UCSD-AML1 (cell line): ENCODE results near the gene ASTN2.

Source experiments
- DNase-seq: peaks from one replicate; lab custom pipeline; 2025; ENCODE audit not compliant: unreplicated experiment; lab: John Stamatoyannopoulos, UW

The ASTN2 gene

DNA sequence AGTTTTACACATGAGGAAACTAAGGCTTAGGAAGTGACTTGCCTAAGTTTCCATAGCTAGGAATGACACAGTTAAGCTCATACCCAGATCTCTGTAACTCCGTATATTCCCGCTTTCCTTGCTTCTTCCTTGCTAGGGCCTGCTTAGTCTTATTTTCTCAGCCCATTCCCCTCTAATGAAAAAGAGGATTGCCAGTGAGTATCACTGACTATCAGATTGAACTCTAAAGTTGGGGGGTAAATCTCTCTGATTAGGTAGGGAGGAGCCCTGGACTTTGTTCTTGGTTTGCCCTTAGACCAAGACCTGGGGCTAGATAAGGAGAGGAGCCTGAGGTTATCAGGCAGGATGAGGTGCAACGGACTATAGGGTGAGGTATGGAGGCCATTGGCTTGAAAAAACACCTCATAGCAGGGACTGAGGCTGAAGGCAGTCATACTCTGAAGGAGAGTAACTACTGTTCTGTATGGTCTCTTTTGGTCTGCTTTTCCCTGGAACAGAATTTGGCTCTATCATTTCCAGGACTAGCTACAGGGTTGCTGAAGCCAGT lies 725.3 kb downstream of the ASTN2 start:
- DNase-seq = no peak

DNA sequence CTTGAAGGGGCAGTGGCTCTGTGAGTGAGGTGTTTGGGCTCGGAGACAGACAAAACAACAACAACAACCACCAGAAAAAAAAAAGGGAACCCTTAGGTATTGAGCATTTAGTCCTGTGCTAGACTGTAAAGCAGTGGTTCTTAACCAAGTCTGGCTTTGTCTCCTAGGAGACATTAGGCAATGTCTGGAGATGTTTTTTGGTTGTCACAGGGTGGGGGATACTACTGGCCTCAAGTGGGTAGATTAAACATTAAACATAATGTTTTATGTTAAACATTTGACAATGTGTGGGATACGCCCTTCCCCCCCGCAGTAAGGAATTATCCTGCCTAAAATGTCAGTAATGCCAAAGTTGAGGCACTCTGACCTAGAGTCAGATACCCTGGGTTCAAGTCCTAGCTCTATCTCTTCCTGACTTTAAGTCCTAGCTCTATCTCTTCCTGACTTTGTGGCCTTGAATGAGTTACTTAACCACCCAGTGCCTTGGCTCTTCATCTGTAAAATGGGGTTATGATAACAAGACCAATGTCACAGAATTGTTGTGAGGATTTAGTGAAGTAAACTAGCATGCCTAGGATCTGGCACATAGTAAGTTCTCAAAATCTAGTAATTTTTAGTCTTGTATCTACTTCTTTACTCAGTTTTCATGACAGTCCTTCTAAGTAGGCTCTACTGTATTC lies 725.9 kb downstream of the ASTN2 start:
- no peak for DNase-seq

DNA sequence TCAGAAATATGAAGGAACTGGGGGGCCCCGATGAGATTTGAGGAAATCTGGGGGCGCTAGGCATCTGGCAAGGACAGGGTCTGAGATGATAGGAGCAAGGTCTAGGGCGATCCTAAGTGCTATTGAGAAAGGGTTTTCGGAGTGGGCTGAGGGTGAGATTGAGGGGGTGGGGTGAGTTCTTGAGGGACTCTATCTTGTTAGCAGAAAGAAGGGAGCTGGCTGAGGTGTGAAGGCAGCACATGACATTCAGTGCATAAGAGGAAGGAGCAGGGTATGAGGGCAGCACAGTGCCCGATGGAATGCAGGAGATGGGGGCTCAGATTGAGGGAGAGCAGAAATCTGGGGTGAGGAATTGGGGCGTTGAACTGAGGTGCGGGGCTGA lies 727.1 kb downstream of the ASTN2 start:
- DNase-seq = no peak

DNA sequence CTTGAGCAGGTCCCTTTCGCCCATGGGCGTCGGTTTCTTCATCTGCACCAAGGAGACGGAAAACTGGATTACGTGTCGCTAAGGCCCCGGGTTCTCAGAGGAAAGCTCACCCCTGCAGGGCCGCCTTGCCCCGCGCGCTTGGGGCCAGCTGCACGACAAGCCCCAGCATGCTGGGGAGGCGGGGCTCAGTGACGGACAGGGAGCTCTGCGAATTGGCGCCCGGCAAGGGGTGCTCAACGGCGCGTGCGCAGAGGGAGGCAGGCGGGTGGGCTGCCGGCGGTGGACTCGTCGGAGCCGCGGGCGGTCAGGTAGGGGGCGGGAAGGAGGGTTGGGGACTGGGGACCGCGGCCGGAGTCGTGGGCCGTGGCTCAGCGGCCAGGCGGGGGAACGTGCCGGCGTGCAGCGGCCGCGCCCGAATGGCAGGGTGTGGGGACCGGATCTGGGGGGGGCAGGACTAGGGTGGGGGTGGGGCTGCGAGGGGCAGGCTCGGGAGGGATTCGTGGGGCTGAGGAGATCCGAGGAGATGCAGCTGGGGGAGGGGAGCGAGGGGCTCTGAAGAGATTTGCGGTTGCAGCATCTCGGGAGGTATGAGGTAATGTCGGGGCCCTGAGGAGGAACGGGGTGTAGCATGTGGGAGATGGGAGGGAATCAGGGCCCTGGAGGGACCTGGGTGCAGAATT lies 727.6 kb downstream of the ASTN2 start, which contains the start of gene TRIM32:
TRIM32 (plus strand) TSS at position 232 of the 680 bp plus-strand sequence. CDS start 10,438 bp downstream, outside the sequence.
- DNase-seq = peak; percentile 89

DNA sequence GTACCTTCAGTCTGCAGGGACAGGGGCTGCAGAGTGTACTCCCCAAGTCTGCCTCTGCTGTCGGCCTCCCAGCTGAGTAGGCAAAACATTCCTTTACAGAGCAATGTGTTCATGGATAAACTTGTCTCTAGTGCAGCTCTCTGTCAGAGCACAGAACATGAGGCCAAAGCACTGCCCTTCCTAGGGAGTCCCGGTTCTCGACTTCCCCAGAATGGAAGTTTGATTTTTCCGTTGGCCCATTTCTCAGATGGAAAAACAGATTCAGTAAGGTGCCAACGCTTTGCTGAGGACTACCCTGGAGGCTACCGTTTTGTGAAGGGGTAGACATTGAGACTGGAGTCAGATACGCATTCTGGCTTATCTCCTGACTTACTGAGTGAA lies 728.2 kb downstream of the ASTN2 start:
- DNase-seq = no peak

DNA sequence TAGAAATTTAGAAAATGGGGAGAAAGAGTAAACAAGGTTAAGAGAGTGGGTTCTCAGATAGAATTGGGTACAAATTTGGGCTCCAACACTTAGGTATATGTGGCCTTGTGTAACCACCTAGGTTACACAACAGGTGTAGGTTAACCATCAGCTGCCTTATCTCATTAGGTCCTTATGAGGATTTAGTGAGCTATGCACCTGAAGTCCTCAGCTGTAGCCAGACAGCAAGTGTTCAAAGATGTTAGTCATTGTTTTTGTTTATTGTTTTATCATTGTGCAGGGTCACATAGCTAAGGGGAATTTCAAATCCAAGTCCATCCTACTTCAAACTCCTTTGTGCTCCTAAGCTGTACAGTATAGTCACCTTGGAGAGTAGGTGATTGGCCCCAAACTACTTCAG lies 728.7 kb downstream of the ASTN2 start:
- DNase-seq = no peak

DNA sequence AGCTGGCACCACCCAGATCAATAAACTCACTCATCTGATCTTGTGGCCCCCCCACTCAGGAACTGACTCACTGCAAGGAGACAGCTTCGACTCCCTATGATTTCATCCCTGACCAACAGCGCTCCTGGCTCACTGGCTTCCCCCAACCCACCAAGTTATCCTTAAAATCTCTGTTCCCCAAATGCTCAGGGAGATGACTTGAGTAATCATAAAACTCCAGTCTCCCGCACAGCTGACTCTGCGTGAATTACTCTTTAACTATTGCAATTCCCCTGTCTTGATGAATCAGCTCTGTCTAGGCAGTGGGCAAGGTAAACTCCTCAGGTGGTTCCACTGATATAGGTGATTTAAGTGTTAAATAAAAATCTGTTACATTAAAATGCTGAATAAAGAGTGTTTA lies 729.7 kb downstream of the ASTN2 start:
- DNase-seq = no peak

DNA sequence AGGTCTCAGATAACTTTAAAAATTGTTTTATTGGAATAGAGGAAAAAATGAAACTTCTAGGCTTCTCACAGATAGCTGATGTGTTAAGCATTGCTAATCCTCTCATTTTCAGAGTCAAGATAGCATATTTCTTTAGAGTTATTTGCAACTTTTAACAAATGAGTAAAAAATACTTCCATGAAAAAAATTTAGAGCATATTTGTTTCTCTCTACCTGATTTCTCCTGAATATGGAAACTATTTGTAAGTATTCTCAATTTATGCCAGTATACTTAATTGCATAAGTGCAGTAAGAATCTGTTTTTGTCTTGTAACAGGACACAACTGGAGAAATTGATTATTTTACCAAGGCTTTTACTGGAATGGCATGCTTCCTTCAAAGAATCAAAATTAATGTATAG lies 731.3 kb downstream of the ASTN2 start:
- no peak for DNase-seq

DNA sequence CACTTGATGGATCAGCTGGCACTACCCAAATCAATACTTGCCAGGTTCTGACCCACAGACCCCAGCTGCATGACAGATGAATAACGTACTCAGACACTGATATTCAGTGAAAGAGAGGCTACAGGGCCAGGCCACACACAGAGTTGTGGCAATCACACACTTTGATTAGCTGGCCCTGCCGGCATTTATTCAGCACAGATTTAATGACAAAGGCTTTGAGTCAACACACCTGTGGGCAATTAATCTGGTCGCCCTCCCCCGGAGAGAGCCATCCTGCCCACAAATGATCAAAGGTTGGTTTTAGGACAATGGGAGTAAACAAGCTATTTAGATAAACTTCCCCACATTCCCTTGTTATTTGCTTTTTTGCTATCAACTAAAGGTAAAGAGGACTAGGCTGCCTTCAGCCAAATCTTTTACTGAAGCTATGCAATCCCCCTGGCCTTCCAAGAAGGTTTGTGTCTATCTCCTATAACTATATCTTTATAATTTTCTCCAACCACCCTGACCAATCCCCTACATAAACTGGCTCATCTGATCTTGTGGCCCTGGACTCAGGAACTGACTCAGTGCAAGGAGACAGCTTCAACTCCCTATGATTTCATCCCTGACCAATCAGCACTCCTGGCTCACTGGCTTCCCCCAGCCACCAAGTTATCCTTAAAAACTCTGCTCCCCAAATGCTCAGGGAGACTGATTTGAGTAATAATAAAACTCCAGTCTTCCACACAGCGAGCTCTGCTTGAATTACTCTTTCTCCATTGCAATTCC lies 740.5 kb downstream of the ASTN2 start:
- DNase-seq = no peak

DNA sequence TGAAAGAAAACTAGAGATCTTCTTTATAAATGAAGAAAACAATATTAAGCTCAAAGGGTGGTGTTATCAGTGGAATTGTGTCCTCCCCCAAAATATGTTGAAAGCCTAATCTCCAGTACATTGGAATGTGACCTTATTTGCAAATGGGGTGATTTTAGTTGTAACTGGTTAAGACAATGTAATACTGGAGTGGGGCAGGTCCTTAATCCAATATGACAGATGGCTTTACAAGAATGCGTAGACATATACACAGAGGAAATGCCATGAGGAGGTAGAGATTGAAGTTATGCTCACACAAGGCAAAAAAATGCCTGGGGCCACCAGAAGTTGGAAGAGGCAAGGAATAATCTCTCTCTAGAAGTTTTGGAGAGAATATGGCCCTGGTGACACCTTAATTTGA lies 741.5 kb downstream of the ASTN2 start:
- DNase-seq = no peak

DNA sequence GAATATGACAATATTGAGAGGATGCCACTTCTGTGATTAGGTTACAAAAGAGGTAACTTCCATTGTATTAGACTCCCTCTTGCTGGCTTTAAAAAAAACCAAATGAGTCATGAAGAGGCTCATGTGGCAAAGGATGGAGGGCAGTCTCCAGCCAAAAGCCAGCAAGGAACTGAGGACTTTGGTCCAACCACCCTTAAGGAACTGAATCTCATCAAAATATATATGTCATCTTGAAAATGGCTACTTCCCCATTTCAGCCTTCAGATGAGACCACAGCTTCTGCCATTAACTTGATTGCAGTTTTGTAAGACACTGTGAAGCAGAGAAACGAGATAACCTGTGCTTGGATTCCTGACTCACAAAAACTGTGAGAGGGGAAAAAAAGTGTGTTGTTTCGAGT lies 743.3 kb downstream of the ASTN2 start:
- DNase-seq = no peak

DNA sequence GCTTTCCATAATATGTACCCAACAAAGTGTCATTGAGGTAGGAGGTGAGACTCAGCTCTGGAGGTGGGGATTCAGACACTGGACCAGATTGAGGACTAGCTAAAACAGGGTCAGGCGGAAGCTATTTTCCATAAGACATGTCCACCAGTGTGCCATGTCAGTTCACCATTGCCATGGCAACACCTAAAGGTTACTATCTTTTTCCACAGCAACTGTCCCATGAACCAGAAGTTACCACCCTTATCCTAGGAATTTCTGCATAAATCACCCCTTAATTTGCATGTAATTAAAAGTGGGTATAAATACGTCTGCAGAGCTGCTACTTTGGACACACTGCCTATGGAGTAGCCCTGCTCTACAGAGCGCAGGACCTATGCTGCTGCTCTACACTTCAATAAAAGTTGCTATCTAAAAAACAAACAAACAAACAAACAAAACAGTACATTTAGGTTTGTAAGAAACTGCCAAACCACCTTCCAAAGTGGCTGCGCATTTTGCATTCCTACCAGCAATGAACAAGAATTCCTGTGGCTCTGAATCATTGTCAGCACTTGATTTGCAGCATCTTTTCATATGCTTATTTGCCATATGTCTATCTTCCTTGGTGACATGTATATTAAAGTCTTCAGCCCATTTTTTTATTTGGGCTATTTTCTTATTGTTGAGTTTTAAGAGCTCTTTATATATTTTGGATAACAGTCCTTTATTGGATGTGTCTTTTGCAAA lies 745.7 kb downstream of the ASTN2 start:
- no peak for DNase-seq

DNA sequence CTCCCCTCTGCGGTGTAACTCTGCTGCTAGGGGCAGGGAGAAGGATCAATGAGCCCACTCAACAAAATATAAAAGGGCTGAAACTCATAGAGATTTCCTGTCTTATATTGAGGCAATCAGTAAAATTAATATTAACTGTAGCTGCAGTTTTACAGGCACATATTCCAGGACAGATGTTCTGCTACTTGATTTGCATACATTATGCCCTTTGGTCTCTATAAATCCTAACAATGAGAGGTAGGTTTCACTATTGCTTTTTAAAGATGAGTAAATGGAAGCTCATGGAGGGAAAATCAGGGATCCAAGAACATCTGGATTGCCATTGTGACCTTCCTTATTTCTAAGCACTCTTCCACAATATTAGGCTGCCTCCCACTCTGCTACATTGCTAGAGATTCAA lies 751.3 kb downstream of the ASTN2 start:
- DNase-seq = no peak

DNA sequence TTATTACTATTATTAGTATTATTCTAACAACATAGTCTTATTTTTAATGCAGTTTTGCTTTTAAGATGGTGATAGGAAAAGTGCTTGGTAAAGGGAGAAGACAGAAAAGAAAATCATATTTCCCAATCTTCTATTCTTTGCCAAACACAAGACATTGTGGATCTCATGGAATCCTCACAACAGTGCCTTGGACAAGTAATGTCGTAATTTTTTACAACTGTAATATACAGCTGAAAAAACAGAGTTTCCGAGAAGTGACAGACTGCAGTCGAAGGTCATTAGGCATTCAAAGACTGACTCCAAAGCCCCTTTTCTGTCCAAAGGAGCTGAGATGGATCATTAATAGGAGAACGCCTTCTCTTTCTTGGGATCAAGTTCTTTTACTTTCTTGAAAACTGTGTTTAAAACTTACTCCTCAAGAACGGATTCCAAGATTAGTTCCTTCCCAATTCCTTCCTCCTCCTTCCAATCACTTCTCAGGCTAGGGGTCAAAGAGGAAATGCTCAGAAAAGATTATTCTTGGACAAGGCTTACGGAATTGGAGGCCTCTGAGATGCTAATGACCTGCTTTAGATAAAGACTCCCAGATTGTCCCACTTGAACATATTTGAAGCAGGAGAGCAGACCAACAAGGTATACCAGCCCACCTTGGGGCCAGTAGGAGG lies 752.1 kb downstream of the ASTN2 start:
- DNase-seq = no peak

DNA sequence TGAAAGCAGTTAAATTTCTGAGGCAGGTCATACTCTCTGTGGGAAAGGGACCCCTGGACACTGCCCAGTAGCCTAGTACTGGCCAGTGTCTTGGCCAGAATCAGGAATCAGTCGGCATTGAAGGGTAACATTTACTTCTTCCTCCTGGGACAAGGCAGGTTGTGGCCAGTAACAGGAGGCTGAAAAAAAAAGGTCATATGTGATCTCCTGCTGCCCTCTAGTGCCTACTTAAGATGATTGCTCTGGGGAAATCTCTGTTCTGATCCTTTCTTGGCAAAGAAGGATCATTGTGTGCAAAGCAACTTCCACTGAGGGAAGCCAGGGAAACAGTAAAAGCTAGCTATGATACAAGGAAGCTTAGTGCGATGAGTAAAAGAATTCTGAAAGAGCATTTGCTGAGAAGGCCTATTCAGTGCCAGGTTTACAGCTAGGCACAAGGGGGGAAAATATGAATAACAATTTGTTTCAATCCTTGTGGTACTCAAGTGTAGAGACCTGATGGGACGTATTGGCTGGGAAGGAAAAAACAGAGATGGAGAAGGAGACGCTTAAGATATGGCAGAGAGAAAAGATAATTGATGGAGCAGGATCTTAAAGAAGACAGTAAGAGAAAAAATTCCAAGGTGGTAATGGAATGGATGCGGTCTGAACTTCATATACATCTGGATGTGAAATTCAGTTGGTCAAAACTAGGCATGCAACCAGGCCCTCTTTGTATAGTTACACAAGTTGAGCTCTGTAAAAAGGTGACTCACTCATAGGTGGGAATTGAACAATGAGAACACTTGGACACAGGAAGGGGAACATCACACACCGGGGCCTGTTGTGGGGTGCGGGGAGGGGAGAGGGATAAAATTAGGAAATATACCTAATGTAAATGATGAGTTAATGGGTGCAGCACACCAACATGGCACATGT lies 753.6 kb downstream of the ASTN2 start:
- DNase-seq = peak; percentile 11

DNA sequence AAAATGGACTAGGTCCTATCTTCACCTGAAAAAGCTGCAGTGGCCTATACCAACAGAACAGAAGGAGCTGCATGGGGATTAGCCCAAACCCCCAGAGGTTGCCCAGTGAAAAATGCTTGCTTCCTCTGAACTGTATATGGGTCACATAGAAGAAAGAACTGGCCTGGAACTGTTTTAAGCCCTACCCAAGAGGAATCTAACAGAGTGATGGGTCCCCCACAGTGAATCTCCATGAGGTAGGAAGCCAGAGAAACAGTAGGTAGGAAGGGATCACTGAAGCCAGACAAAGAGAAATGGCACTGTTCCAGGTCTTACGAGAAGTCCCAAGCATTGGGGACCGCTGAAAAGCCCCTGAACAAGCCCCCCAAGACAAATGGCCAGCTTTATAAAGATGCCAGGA lies 756.6 kb downstream of the ASTN2 start:
- no peak for DNase-seq

DNA sequence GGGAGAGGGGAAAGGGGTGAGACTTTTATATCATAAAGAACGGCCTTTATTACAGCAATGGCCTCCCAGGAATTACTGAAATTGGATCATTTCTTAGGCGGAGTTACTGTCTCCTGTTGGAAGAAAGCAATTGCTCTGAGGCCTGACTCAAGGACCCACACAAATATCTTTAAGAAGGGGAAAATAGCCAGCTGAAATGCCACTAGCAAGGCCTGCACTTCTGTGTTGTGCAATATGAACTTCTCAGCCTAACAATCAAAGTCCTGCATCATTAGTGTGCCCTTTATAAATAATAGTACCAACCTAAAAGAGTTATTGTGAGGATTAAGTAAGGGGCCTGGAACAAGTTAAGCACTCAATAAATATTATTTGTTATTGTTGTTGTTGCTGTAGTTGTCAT lies 757.9 kb downstream of the ASTN2 start:
- DNase-seq = no peak

DNA sequence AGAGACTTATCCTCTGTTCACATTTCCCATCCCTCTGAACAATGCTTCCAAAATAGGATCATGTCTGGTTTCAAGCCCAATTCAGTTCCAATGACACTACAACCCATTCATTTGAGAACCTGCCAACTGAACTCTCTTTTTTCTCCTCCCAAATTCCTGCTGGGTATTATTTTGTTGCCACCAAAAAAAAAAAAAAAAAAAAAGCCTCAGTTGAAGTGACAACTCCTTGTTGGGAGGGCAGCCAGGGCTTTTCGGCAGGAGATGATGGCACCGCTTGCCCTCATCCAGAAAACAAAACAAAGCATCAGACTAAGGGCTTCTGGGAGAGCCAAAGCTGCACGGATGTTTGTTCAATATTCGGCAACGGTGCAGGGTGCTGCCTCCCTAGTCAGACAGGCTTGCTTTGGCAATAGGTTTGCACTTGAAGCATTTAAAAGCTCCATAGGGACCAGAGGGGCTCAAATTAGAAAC lies 758.3 kb downstream of the ASTN2 start:
- no peak for DNase-seq

DNA sequence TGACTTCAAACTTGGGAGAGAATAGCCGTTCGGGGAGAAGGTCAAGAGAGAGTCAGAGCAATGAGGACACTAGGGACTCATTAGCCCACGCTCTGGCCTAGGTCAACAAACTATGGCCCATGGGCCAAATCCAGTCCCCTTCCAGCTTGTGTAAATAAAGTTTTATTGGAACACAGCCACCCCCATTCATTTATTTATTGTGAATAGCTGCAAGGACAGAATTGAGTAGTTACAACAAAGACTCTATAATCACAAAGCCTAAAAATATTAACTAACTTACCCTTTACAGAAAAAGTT lies 760.9 kb downstream of the ASTN2 start:
- no peak for DNase-seq
